ENCODE data around the gene SPTBN1. TPM values are rescaled to one million over a fixed set of nuclear protein-coding genes. Genes with fewer than 3 reads are reported as not detected.

SPTBN1 gene
- total and polyA plus RNA-seq, 2 of the 4 experiments (the other 2 are of a cell fraction): 49.1 to 241 TPM

- Histone ChIP-seq H3K4ac (ENCODE audit: low read depth, low read length) (peak overlapping the region; percentile 97), H2BK5ac (ENCODE audit: low read depth, low read length, poor library complexity, severe bottlenecking) (peak overlapping the region; percentile 96), H3K9me3 (ENCODE audit: control insufficient read depth, insufficient read depth, low read length) (no peaks in the 10 kb centered on the region), H3K4me2 (ENCODE audit: low read depth, low read length) (peak overlapping the region; percentile 89), H4K8ac (ENCODE audit: low read depth in 2 of 2, low read length in 2 of 2) (peak overlapping the region in 1 of 2 experiments; percentile 88; a peak in 3 of 4 replicates), H2BK120ac (ENCODE audit: low read depth, low read length) (peak overlapping the region; percentile 93), H2AK5ac (ENCODE audit: low read depth, low read length) (peak overlapping the region; percentile 45), H3K79me1 (ENCODE audit: low read depth in 1 of 2, low read length in 2 of 2) (peaks cover 27 to 74% of the 10 kb centered on the region in 2 experiments), H3K56ac (ENCODE audit: extremely low read depth, insufficient read depth, low read length) (peak overlapping the region; percentile 74), H2AFZ (replicated peaks; ENCODE audit: low read length, poor library complexity) (peak overlapping the region; percentile 84), H3K4me1 (ENCODE audit: control insufficient read depth, insufficient read depth, low read length) (peaks cover 21% of the 10 kb centered on the region), H2BK15ac (ENCODE audit: low read depth, low read length) (no peak overlapping the region), H4K5ac (ENCODE audit: low read depth, low read length) (0 out of 2 replicates have a peak overlapping the region, but pooled peaks have one; percentile 1), H3K9me1 (ENCODE audit: insufficient read depth, low read length) (peaks cover 3% of the 10 kb centered on the region; the same call in 1 of the 2 replicates), H4K91ac (ENCODE audit: insufficient read depth, low read depth, low read length) (peak overlapping the region; percentile 92), H3K4me3 (ENCODE audit: insufficient read depth, low read depth, low read length) (peak overlapping the region; percentile 59), H3K27ac (ENCODE audit: insufficient read depth, low read length) (peak overlapping the region; percentile 97), H4K20me1 (ENCODE audit: insufficient read depth, low read length) (peaks cover 25% of the 10 kb centered on the region; the same call in 1 of the 2 replicates), H2AK9ac (replicated peaks; ENCODE audit: low read depth, low read length, poor library complexity) (peak overlapping the region; percentile 97), H3K18ac (ENCODE audit: low read depth, low read length) (peak overlapping the region; percentile 1), H3K14ac (replicated peaks; ENCODE audit: low read depth, low read length) (peak overlapping the region; percentile 96), H3K23ac (ENCODE audit: low read depth, low read length) (peak overlapping the region; percentile 94), H2BK20ac (ENCODE audit: low read depth, low read length) (peak overlapping the region; percentile 44; the same call in 1 of the 2 replicates), H3K36me3 (ENCODE audit: control insufficient read depth, insufficient read depth, low read length) (no peaks in the 10 kb centered on the region), H3K9ac (ENCODE audit: low read depth, low read length) (peak overlapping the region; percentile 79), H3K27me3 (ENCODE audit: control insufficient read depth, insufficient read depth, low read length) (no peaks in the 10 kb centered on the region)
- DNase-seq: peak; percentile 87
- in situ Hi-C loops (cut with MboI; ENCODE audit: low sequenced_read_pairs) (no loop called here), intact Hi-C loops (cut with micrococcal nuclease) (loop anchor here (1.0 to 2.0 kb wide), 2 partner anchors 12 to 103 kb away; partner anchors contain the start of gene SPTBN1), dilution Hi-C loops (cut with HindIII; ENCODE audit: low sequenced_read_pairs, unreplicated experiment) (no loop called here)
- 0% methylated on average over 3 of the region's 9 CpGs; no CpG with 5 or more reads in 1 of the 2 experiments for WGBS, 2 experiments (ENCODE audit: extremely low coverage in 2 of 2, insufficient read length in 1 of 2)
- no TSS peak for BruUV-seq (replicated peaks)
- no peak for TF ChIP-seq NFE2L2 (IDR thresholded peaks at IDR 0.05; ENCODE audit: low read depth, low read length)
- TF ChIP-seq RAD21 (IDR thresholded peaks at IDR 0.05; ENCODE audit: low read length): no peak; the same call in 1 of the 2 replicates
- TF ChIP-seq CEBPB (IDR thresholded peaks at IDR 0.05; ENCODE audit: low read depth, low read length): peak; percentile 85
- 0 out of 2 replicates have a peak, but pooled peaks have one; percentile 1 for TF ChIP-seq CTCF (conservative IDR thresholded peaks at IDR 0.05; ENCODE audit: low read depth, low read length)
- TF ChIP-seq POLR2A (IDR thresholded peaks at IDR 0.05; ENCODE audit: low read depth, low read length): peak; percentile 80; the same call in 1 of the 2 replicates
- ATAC-seq (ENCODE audit: low read depth): peak; percentile 69
- ChIA-PET POLR2A (ENCODE audit: unreplicated experiment) (interaction anchor here (0.6 to 0.7 kb wide), 3 partner anchors 13 to 222 kb away, joined by 3 to 14 read pairs (median 5); no protein-coding TSS in a partner anchor), CTCF (interaction anchor here (0.7 to 1.9 kb wide), 2 partner anchors 37 to 630 kb away, joined by 6 to 8 read pairs; no protein-coding TSS in a partner anchor)
These were observed 103.5 kb downstream of the SPTBN1 start for GRCh38 chr2:54559593-54560145.

All from IMR-90 (cell line).